ENCODE results near the gene ARSK.
"Not testable (repeated sequence)": the region's sequence is repeated elsewhere in the genome, so short reads cannot be mapped to it uniquely, and the experiment has no call there.

ARSK gene

DNA sequence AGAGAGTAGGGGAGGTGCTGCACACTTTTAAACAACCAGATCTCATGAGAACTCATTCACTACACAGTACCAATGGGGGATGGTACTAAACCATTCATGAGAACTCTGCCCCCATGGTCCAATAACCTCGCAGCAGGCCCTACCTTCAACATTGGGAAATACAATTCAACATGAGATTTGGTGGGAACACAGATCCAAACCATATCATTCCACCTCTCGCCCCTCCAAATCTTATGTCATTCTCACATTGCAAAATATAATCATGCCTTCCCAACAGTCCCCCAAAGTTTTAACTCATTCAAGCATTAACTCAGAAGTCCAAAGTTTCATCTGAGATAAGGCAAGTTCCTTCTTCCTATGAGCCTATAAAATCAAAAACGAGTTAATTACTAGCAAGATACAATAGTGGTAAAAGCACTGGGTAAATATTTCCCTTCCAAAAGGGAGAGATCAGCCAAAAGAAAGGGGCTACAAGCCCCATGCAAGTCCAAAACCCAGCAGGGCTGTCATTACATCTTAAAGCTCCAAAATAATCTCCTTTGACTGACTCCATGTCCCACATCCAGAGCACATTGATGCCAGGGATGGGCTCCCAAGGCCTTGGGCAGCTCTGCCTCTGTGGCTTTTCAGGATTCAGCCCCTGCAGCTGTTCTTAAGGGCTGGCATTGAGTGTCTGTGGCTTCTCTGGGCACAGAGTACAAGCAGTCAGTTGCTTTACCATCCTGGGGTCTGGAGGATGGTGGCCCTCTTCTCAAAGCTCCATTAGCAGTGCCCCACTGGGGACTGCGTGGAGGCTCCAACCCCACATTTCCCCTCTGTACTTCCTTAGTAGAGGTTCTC lies 73.3 kb downstream of the ARSK start:
- H3K27ac ChIP-seq (ENCODE audit: low read depth, low read length) = no peak overlapping the region
- H3K9ac ChIP-seq (ENCODE audit: low read depth in 1 of 2, low read length in 2 of 2) = no peak overlapping the region
- no peak overlapping the region for H3K4me3 ChIP-seq (ENCODE audit: low read depth in 1 of 2, low read length in 2 of 2)
- H3K4me1 ChIP-seq (ENCODE audit: control insufficient read depth in 1 of 2, insufficient read depth in 2 of 2, low read length in 2 of 2) = peaks cover 5% of the 10 kb centered on the region in 2 donors
- H3K9me3 ChIP-seq (ENCODE audit: control insufficient read depth in 1 of 2, low read length in 2 of 2) = no peaks in the 10 kb centered on the region
- H3K27me3 ChIP-seq (ENCODE audit: control insufficient read depth in 1 of 2, insufficient read depth in 2 of 2, low read length in 2 of 2) = no peaks in the 10 kb centered on the region
- H3K36me3 ChIP-seq (ENCODE audit: control insufficient read depth in 1 of 2, insufficient read depth in 2 of 2, low read length in 2 of 2) = no peaks in the 10 kb centered on the region

DNA sequence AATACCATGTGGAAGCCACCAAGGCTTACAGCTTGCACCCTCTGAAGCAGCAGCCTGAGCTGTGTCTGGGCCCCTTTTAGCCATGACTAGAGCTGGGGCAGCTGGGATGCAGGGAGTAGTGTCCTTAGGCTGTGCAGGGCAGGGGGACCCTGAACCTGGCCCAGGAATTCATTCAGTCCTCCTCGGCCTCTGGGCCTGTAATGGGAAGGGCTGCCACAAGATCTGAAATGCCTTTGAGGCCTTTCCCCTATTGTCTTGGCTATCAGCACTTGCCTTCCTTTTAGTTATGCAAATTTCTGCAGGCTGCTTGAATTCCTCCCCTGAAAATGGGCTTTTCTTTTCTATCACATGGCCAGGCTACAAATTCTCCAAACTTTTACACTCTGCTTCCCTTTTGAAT lies 74.0 kb downstream of the ARSK start:
- Histone ChIP-seq H3K36me3 (ENCODE audit: control insufficient read depth in 1 of 2, insufficient read depth in 2 of 2, low read length in 2 of 2) (no peaks in the 10 kb centered on the region), H3K9me3 (ENCODE audit: control insufficient read depth in 1 of 2, low read length in 2 of 2) (no peaks in the 10 kb centered on the region), H3K27me3 (ENCODE audit: control insufficient read depth in 1 of 2, insufficient read depth in 2 of 2, low read length in 2 of 2) (no peaks in the 10 kb centered on the region)

DNA sequence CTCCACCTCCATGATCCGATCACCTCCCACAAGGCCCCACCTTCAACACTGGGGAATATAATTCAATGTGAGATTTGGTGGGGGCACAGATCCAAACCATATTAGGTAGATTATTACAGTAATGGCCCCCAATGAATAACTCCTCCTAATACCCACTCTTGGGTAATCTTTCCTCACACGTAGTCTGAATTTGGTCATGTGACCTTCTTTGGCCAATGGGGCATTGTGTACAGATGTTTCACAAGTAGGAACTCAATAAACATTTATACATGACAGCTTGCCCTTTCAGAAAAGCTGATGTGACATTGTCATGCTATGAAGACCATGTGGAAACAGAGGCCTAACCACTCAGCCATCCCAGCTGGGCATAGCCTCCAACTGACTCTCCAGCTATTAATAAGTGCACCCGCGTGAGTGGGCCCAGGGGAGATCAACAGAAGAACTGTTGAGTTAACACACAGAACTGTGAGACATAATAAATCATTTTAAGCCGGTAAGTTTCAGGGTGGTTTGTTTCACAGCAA lies 75.6 kb downstream of the ARSK start:
- Histone ChIP-seq H3K36me3 (ENCODE audit: control insufficient read depth in 1 of 2, insufficient read depth in 2 of 2, low read length in 2 of 2) (no peaks in the 10 kb centered on the region), H3K9me3 (ENCODE audit: control insufficient read depth in 1 of 2, low read length in 2 of 2) (no peaks in the 10 kb centered on the region), H3K4me1 (ENCODE audit: control insufficient read depth in 1 of 2, insufficient read depth in 2 of 2, low read length in 2 of 2) (peaks cover 5% of the 10 kb centered on the region in 2 donors), H3K4me3 (ENCODE audit: low read depth in 1 of 2, low read length in 2 of 2) (no peak overlapping the region), H3K27ac (ENCODE audit: low read depth, low read length) (no peak overlapping the region), H3K9ac (ENCODE audit: low read depth in 1 of 2, low read length in 2 of 2) (no peak overlapping the region), H3K27me3 (ENCODE audit: control insufficient read depth in 1 of 2, insufficient read depth in 2 of 2, low read length in 2 of 2) (no peaks in the 10 kb centered on the region)

More for the DNA sequence above, 74.0 kb downstream of the ARSK start:
- Histone ChIP-seq H3K27ac (ENCODE audit: low read depth, low read length) (no peak overlapping the region), H3K4me3 (ENCODE audit: low read depth in 1 of 2, low read length in 2 of 2) (no peak overlapping the region), H3K4me1 (ENCODE audit: control insufficient read depth in 1 of 2, insufficient read depth in 2 of 2, low read length in 2 of 2) (peaks cover 5% of the 10 kb centered on the region in 2 donors), H3K9ac (ENCODE audit: low read depth in 1 of 2, low read length in 2 of 2) (no peak overlapping the region)

DNA sequence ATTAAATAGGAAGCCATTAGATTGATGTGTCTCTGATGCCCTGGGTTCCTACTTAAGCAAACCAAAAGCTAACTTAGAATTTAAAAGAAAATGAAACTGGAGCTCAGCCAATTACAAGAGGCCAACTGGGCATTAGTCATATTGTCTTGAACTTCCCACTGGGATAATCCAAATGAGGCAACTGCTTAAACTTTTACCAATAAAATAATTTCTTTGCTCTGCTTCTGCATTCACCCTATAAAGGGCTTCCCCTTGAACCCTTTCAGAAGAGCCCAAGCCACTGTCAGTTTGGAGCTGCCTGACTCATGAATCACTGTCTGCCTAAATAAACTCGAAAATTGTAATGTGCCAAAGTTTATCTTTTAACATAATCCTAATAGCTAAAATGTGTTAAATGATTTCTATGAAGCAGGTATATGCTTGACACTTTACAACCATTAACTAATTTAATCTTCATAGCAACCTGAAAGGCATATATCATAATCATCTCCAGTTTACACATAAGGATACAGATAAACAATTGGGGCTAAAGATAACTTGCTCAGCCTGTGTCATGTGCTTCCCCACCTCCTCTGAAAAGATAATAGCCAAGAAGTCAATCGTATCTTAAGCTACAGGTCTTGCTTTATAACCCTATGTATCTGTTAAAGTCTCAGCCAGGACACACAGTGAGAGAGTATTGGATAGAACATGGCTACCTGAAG lies 76.5 kb downstream of the ARSK start:
- no peaks in the 10 kb centered on the region for H3K9me3 ChIP-seq (ENCODE audit: control insufficient read depth in 1 of 2, low read length in 2 of 2)
- no peaks in the 10 kb centered on the region for H3K36me3 ChIP-seq (ENCODE audit: control insufficient read depth in 1 of 2, insufficient read depth in 2 of 2, low read length in 2 of 2)
- H3K27ac ChIP-seq (ENCODE audit: low read depth, low read length) = no peak overlapping the region
- peaks cover 5% of the 10 kb centered on the region in 2 donors for H3K4me1 ChIP-seq (ENCODE audit: control insufficient read depth in 1 of 2, insufficient read depth in 2 of 2, low read length in 2 of 2)
- no peak overlapping the region for H3K4me3 ChIP-seq (ENCODE audit: low read depth in 1 of 2, low read length in 2 of 2)
- H3K9ac ChIP-seq (ENCODE audit: low read depth in 1 of 2, low read length in 2 of 2) = no peak overlapping the region
- no peaks in the 10 kb centered on the region for H3K27me3 ChIP-seq (ENCODE audit: control insufficient read depth in 1 of 2, insufficient read depth in 2 of 2, low read length in 2 of 2)

DNA sequence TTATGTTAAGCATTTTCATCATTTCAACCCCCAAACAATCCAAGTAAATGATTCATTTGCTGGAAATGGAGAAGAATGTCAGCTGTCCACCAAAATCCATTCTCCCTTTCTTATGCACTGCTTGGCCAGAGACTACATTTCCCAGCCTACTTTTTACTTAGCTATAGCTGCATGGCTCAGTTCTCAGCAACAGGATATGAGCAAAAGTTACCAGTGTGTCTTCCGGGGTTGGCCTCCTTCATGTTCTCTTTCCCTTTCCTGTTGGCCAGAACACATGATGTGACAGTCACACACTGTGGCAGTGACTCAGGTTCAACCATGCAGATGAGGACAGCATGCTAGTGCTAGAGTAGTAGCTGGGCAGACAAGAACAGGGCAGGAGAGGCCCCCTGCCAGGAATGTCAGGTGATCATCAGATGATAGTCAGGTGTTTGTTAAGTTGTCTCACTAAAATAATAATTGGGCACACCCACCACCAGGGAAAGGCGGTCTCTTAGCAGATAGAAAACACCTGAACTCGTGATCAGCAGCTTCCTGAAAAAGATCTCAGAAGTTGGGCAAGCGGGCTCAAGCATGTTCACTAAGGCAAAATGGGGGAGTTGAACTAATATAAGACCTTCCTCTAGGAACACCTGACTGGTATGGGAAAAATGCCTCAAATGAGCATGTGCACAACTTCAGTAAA lies 77.2 kb downstream of the ARSK start:
- Histone ChIP-seq H3K27me3 (ENCODE audit: control insufficient read depth in 1 of 2, insufficient read depth in 2 of 2, low read length in 2 of 2) (no peaks in the 10 kb centered on the region), H3K36me3 (ENCODE audit: control insufficient read depth in 1 of 2, insufficient read depth in 2 of 2, low read length in 2 of 2) (no peaks in the 10 kb centered on the region), H3K4me1 (ENCODE audit: control insufficient read depth in 1 of 2, insufficient read depth in 2 of 2, low read length in 2 of 2) (peaks cover 5% of the 10 kb centered on the region in 2 donors), H3K4me3 (ENCODE audit: low read depth in 1 of 2, low read length in 2 of 2) (no peak overlapping the region), H3K9me3 (ENCODE audit: control insufficient read depth in 1 of 2, low read length in 2 of 2) (no peaks in the 10 kb centered on the region), H3K9ac (ENCODE audit: low read depth in 1 of 2, low read length in 2 of 2) (no peak overlapping the region), H3K27ac (ENCODE audit: low read depth, low read length) (no peak overlapping the region)

DNA sequence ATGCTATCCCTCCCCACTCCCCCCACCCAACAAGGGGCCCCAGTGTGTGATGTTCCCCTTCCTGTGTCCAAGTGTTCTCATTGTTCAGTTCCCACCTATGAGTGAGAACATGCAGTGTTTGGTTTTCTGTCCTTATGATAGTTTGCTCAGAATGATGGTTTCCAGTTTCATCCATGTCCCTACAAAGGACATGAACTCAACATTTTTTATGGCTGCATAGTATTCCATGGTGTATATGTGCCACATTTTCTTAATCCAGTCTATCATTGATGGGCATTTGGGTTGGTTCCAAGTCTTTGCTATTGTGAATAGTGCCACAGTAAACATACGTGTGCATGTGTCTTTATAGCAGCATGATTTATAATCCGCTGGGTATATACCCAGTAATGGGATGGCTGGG lies 78.0 kb downstream of the ARSK start:
- not testable (repeated sequence) for H3K4me1 ChIP-seq (ENCODE audit: control insufficient read depth in 1 of 2, insufficient read depth in 2 of 2, low read length in 2 of 2); H3K4me3 ChIP-seq (ENCODE audit: low read depth in 1 of 2, low read length in 2 of 2); H3K9ac ChIP-seq (ENCODE audit: low read depth in 1 of 2, low read length in 2 of 2); H3K27me3 ChIP-seq (ENCODE audit: control insufficient read depth in 1 of 2, insufficient read depth in 2 of 2, low read length in 2 of 2); H3K27ac ChIP-seq (ENCODE audit: low read depth, low read length); H3K9me3 ChIP-seq (ENCODE audit: control insufficient read depth in 1 of 2, low read length in 2 of 2); H3K36me3 ChIP-seq (ENCODE audit: control insufficient read depth in 1 of 2, insufficient read depth in 2 of 2, low read length in 2 of 2)

DNA sequence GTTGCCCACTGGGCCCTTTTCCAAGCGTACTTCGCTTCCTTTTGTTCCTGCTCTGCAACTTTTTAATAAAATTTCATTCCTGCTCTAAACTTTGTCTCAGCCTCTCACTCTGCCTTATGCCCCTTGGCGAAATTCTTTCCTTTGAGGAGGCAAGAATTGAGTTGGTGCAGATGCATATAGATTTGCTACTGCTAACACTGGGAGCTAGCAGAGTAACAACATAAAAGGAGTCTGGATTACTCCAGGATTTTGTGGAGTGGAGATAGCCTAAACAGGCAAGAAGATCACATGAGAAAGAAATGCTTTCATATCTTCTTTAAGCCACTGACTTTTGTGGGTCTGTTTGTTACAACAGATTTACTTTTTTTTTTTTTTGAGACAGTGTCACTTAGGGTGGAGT lies 78.8 kb downstream of the ARSK start:
- Histone ChIP-seq H3K36me3 (ENCODE audit: control insufficient read depth in 1 of 2, insufficient read depth in 2 of 2, low read length in 2 of 2) (no peaks in the 10 kb centered on the region), H3K9me3 (ENCODE audit: control insufficient read depth in 1 of 2, low read length in 2 of 2) (no peaks in the 10 kb centered on the region), H3K27ac (ENCODE audit: low read depth, low read length) (no peak overlapping the region), H3K4me3 (ENCODE audit: low read depth in 1 of 2, low read length in 2 of 2) (no peak overlapping the region), H3K27me3 (ENCODE audit: control insufficient read depth in 1 of 2, insufficient read depth in 2 of 2, low read length in 2 of 2) (no peaks in the 10 kb centered on the region), H3K4me1 (ENCODE audit: control insufficient read depth in 1 of 2, insufficient read depth in 2 of 2, low read length in 2 of 2) (peaks cover 0 to 5% of the 10 kb centered on the region in 2 donors), H3K9ac (ENCODE audit: low read depth in 1 of 2, low read length in 2 of 2) (no peak overlapping the region)

DNA sequence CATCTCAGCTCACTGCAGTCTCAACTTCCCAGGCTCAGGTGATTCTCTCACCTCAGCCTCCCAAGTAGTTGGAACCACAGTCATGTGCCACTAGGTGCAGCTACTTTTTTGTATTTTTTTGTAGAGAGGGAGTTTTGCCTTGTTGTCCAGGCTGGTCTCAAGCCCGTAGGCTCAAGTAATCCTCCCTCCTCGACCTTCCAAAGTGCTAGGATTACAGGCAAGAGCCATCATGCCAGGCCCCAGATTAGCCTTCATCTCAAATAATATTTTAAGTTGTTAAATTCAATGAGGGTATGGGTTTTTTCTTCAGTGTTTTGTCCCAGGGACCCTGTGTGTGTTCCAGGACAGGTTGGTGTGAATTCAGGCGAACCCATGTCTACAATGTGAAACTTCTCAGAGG lies 79.2 kb downstream of the ARSK start:
- H3K9ac ChIP-seq (ENCODE audit: low read depth in 1 of 2, low read length in 2 of 2) = no peak overlapping the region
- no peaks in the 10 kb centered on the region for H3K27me3 ChIP-seq (ENCODE audit: control insufficient read depth in 1 of 2, insufficient read depth in 2 of 2, low read length in 2 of 2)
- H3K36me3 ChIP-seq (ENCODE audit: control insufficient read depth in 1 of 2, insufficient read depth in 2 of 2, low read length in 2 of 2) = no peaks in the 10 kb centered on the region
- H3K4me3 ChIP-seq (ENCODE audit: low read depth in 1 of 2, low read length in 2 of 2) = no peak overlapping the region
- peaks cover 0 to 5% of the 10 kb centered on the region in 2 donors for H3K4me1 ChIP-seq (ENCODE audit: control insufficient read depth in 1 of 2, insufficient read depth in 2 of 2, low read length in 2 of 2)
- no peak overlapping the region for H3K27ac ChIP-seq (ENCODE audit: low read depth, low read length)
- H3K9me3 ChIP-seq (ENCODE audit: control insufficient read depth in 1 of 2, low read length in 2 of 2) = no peaks in the 10 kb centered on the region

DNA sequence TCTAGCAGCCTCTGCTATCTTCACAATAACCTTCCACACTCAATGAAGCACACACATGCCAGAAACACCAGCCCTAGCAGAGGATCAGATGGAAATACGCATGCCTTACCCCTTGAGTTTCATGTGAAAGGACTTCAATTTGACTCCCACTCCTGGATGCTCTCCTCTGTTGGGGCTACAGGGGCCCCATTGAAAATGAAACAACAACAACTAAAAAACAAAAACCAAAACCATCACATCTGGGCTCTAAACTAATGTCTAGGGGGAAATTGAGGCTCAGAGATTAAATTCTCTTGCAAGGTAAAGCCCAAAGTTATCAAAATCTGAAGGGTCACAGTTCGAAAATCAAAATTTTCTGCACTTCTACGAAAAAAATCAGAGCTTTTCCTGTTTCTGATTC lies 83.7 kb downstream of the ARSK start:
- no peaks in the 10 kb centered on the region for H3K9me3 ChIP-seq (ENCODE audit: control insufficient read depth in 1 of 2, low read length in 2 of 2)
- no peaks in the 10 kb centered on the region for H3K27me3 ChIP-seq (ENCODE audit: control insufficient read depth in 1 of 2, insufficient read depth in 2 of 2, low read length in 2 of 2)
- H3K36me3 ChIP-seq (ENCODE audit: control insufficient read depth in 1 of 2, insufficient read depth in 2 of 2, low read length in 2 of 2) = no peaks in the 10 kb centered on the region
- H3K4me3 ChIP-seq (ENCODE audit: low read depth in 1 of 2, low read length in 2 of 2) = no peak overlapping the region
- H3K27ac ChIP-seq (ENCODE audit: low read depth, low read length) = no peak overlapping the region
- no peak overlapping the region for H3K9ac ChIP-seq (ENCODE audit: low read depth in 1 of 2, low read length in 2 of 2)
- H3K4me1 ChIP-seq (ENCODE audit: control insufficient read depth in 1 of 2, insufficient read depth in 2 of 2, low read length in 2 of 2) = peaks cover 0 to 8% of the 10 kb centered on the region in 2 donors

DNA sequence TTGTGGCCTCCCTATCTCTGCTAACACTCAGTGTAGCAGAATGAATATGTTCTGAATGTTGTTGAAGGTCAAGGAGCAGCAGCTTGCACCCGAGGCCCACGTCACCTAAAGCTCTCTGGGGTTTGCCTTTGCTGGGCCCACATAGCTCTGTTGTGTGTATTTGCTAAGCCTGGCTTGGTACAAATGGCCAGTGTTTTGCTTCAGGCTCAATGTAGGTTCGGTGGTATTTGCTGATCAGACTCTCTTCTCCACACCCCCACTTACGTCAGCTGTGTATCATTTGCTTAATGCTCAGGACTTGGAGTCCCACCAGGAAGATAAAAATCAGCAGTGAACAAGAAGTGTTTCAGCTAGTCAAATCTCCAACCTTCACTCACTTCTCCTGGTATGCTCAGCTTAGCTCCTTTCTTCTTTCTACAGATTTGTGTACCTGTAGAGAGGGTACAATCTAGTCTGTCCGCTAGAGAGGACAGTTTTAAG lies 86.9 kb downstream of the ARSK start:
- H3K27ac ChIP-seq (ENCODE audit: low read depth, low read length) = no peak overlapping the region
- H3K4me1 ChIP-seq (ENCODE audit: control insufficient read depth in 1 of 2, insufficient read depth in 2 of 2, low read length in 2 of 2) = peaks cover 0 to 12% of the 10 kb centered on the region in 2 donors
- no peaks in the 10 kb centered on the region for H3K36me3 ChIP-seq (ENCODE audit: control insufficient read depth in 1 of 2, insufficient read depth in 2 of 2, low read length in 2 of 2)
- no peaks in the 10 kb centered on the region for H3K27me3 ChIP-seq (ENCODE audit: control insufficient read depth in 1 of 2, insufficient read depth in 2 of 2, low read length in 2 of 2)
- H3K9me3 ChIP-seq (ENCODE audit: control insufficient read depth in 1 of 2, low read length in 2 of 2) = no peaks in the 10 kb centered on the region
- H3K4me3 ChIP-seq (ENCODE audit: low read depth in 1 of 2, low read length in 2 of 2) = no peak overlapping the region
- H3K9ac ChIP-seq (ENCODE audit: low read depth in 1 of 2, low read length in 2 of 2) = no peak overlapping the region
